ENCODE data around the gene RNF126.
"Not testable (repeated sequence)": the region's sequence is repeated elsewhere in the genome, so short reads cannot be mapped to it uniquely, and the experiment has no call there.

RNF126 gene

GRCh38 chr19:686589-687297 is 23.7 kb upstream of the RNF126 start:
- DNase-seq (ENCODE audit: extremely low read depth in 1 of 2, low read depth in 1 of 2): no peak

GRCh38 chr19:685454-685931 is 22.5 kb upstream of the RNF126 start:
- no peak for DNase-seq (ENCODE audit: extremely low read depth in 1 of 2, low read depth in 1 of 2)

- DNase-seq (ENCODE audit: extremely low read depth in 1 of 2, low read depth in 1 of 2): no peak
These were observed 19.8 kb upstream of the RNF126 start for GRCh38 chr19:682678-683320.

GRCh38 chr19:681029-682019 is 18.3 kb upstream of the RNF126 start:
- no peak for DNase-seq (ENCODE audit: extremely low read depth in 1 of 2, low read depth in 1 of 2)

- peak; percentile 99 for DNase-seq (ENCODE audit: extremely low read depth in 1 of 2, low read depth in 1 of 2)
These were observed 17.4 kb upstream of the RNF126 start for GRCh38 chr19:680287-681028.

- no peak for DNase-seq (ENCODE audit: extremely low read depth in 1 of 2, low read depth in 1 of 2)
These were observed 16.6 kb upstream of the RNF126 start for GRCh38 chr19:679418-680286.

- no peak for DNase-seq (ENCODE audit: extremely low read depth in 1 of 2, low read depth in 1 of 2)
These were observed 15.9 kb upstream of the RNF126 start for GRCh38 chr19:678791-679388.

GRCh38 chr19:677601-678436 is 14.8 kb upstream of the RNF126 start:
- no peak for DNase-seq (ENCODE audit: extremely low read depth in 1 of 2, low read depth in 1 of 2)

GRCh38 chr19:677201-677600 is 14.2 kb upstream of the RNF126 start:
- DNase-seq (ENCODE audit: extremely low read depth in 1 of 2, low read depth in 1 of 2): no peak

GRCh38 chr19:676339-677105 is 13.5 kb upstream of the RNF126 start, which contains the start of gene FSTL3:
Gene FSTL3, plus strand, starts transcription at chr19:676392. Its CDS starts 32 bp downstream, at chr19:676424.
- no peak for DNase-seq (ENCODE audit: extremely low read depth in 1 of 2, low read depth in 1 of 2)

- no peak for DNase-seq (ENCODE audit: extremely low read depth in 1 of 2, low read depth in 1 of 2)
These were observed 13.0 kb upstream of the RNF126 start for GRCh38 chr19:676007-676338.

GRCh38 chr19:674282-675151 is 11.5 kb upstream of the RNF126 start:
- no peak for DNase-seq (ENCODE audit: extremely low read depth in 1 of 2, low read depth in 1 of 2)

- no peak for DNase-seq (ENCODE audit: extremely low read depth in 1 of 2, low read depth in 1 of 2)
These were observed 7.6 kb upstream of the RNF126 start for GRCh38 chr19:670609-671075.

GRCh38 chr19:668675-669434 is 5.8 kb upstream of the RNF126 start:
- not testable (repeated sequence) for DNase-seq (ENCODE audit: extremely low read depth in 1 of 2, low read depth in 1 of 2)

- DNase-seq (ENCODE audit: extremely low read depth in 1 of 2, low read depth in 1 of 2): not testable (repeated sequence)
These were observed 4.1 kb upstream of the RNF126 start for GRCh38 chr19:666985-667573.

Data from stimulated activated CD8-positive, alpha-beta memory T cell treated with anti-CD3 and anti-CD28 coated beads, Interleukin-7, amount 100 ng/mL, for 48 hours (primary cell).